GM19193 (cell line): Measurements from ENCODE around the gene C18orf54.

ENCODE experiments used
- POLR2A ChIP-seq: IDR thresholded peaks from 4 replicates; pipeline ENCODE4 v1.6.1; 2011; ENCODE audit not compliant: insufficient read depth, insufficient read length; ENCODE audit errors: extremely low read depth

Gene C18orf54

GRCh38 chr18:54426085-54426665, 68.5 kb downstream of the C18orf54 start:
- no peak for TF ChIP-seq POLR2A
